K562 (cell line): ENCODE data around the gene RPAP2. TPM values are rescaled to one million over a fixed set of nuclear protein-coding genes. Genes with fewer than 3 reads are reported as not detected.
A peak's percentile ranks its signal among the peaks of the same experiment; 100 is the strongest.

ENCODE experiments used
- ATAC-seq: fragments of 200-7000 bp; cut with Tn5 transposase; 3 replicates; pipeline ENCODE4 v1.9.1; 2020; ENCODE audit warnings: moderate library complexity
- BruUV-seq: library from RNA; stranded (reverse); fragments of 400-500 nt; replicated peaks from 2 replicates; lab custom pipeline; 2021; lab: Mats Ljungman, UMichigan
- CTCF ChIA-PET: fragments of 300-600 bp; formaldehyde crosslinking; extraction: SDS; loops from one replicate; lab custom pipeline; 2021; ENCODE audit warnings: low intra/inter-chr PET ratio; lab: Yijun Ruan, JAX
- POLR2A ChIA-PET: fragments of 300-600, 350-650 bp; sonication (Branson Sonifier 250); formaldehyde crosslinking; extraction: SDS; loops from one replicate; lab custom pipeline; 2021; ENCODE audit warnings: antibody characterized with exemption, inconsistent platforms; lab: Yijun Ruan, JAX
- DNase-seq, 4 experiments: peaks; one replicate each; pipeline versions ENCODE4 v3.0.0 to v3.0.0-alpha.2; 2011 to 2018; ENCODE audit warnings: low spot score in 3 of 4, mixed read lengths in 3 of 4; ENCODE audit errors: extremely low read depth in 1 of 4
- FAIRE-seq: peaks from 2 replicates; lab custom pipeline; 2011; peaks lifted over from hg19 to GRCh38; lab: Jason Lieb, UNC
- H2AFZ ChIP-seq: 2 replicates; pipeline ENCODE4 v1.6.0; 2011; ENCODE audit warnings: low read depth, low read length, control low read depth, inconsistent platforms
- H3K27ac ChIP-seq: fragments of 200-600 bp; 3 replicates; pipeline ENCODE4 v1.8.0; 2011; ENCODE audit warnings: low read depth, mild to moderate bottlenecking, control low read depth, inconsistent platforms, low read length, moderate library complexity, mixed read lengths; ENCODE audit errors: extremely low read depth
- H3K27me3 ChIP-seq, 2 experiments: fragments of 300-600 bp in 1 of 2; 2 replicates in 1 of 2; 3 replicates in 1 of 2; pipeline versions ENCODE4 v1.6.0 to v1.8.0; 2011; ENCODE audit warnings: inconsistent platforms in 2 of 2, low read length in 2 of 2, mild to moderate bottlenecking in 1 of 2, mixed read lengths in 1 of 2, moderate library complexity in 1 of 2; ENCODE audit not compliant: control insufficient read depth in 2 of 2, insufficient read depth in 2 of 2
- H3K36me3 ChIP-seq: fragments of 300-600 bp; 3 replicates; pipeline ENCODE4 v1.8.0; 2011; ENCODE audit warnings: mild to moderate bottlenecking, low read length, inconsistent platforms; ENCODE audit not compliant: control insufficient read depth, insufficient read depth
- H3K4me1 ChIP-seq, 2 experiments: fragments of 200-600 bp in 1 of 2; replicated peaks in 1 of 2; 2 replicates in 1 of 2; 3 replicates in 1 of 2; pipeline versions ENCODE4 v1.5.1 to v1.8.0; 2011; ENCODE audit warnings: inconsistent platforms in 2 of 2, low read length in 2 of 2, mild to moderate bottlenecking in 1 of 2, mixed read lengths in 1 of 2, moderate library complexity in 1 of 2; ENCODE audit not compliant: control insufficient read depth in 2 of 2, insufficient read depth in 2 of 2
- H3K4me2 ChIP-seq: 2 replicates; pipeline ENCODE4 v1.6.1; 2011; ENCODE audit warnings: low read length, control low read depth, inconsistent platforms, mixed read lengths; ENCODE audit not compliant: insufficient read depth
- H3K4me3 ChIP-seq: fragments of 200-600 bp; sonication (generic), shearing (Covaris generic); 2 replicates; pipeline ENCODE4 v1.5.1; 2016; ENCODE audit warnings: control low read depth, inconsistent platforms
- H3K79me2 ChIP-seq: fragments of 200-600 bp; 3 replicates; pipeline ENCODE4 v1.8.0; 2011; ENCODE audit warnings: low read length, inconsistent platforms; ENCODE audit not compliant: control insufficient read depth, insufficient read depth
- H3K9ac ChIP-seq, 2 experiments: 2 replicates each; pipeline versions ENCODE4 v1.6.0 to v1.6.1; 2011; ENCODE audit warnings: low read depth in 2 of 2, low read length in 2 of 2, control low read depth in 1 of 2, inconsistent platforms in 1 of 2, mild to moderate bottlenecking in 1 of 2, mixed read lengths in 1 of 2; ENCODE audit not compliant: insufficient read depth in 1 of 2
- H3K9me1 ChIP-seq: one replicate; pipeline ENCODE4 v1.6.0; 2011; ENCODE audit warnings: inconsistent platforms, mild to moderate bottlenecking, low read length, moderate library complexity; ENCODE audit not compliant: control insufficient read depth, insufficient read depth
- H3K9me3 ChIP-seq: replicated peaks from 2 replicates; pipeline ENCODE4 v1.5.1; 2011; ENCODE audit warnings: low read depth, low read length, inconsistent platforms; ENCODE audit not compliant: control insufficient read depth, insufficient read depth
- H4K20me1 ChIP-seq: replicated peaks from 2 replicates; pipeline ENCODE4 v1.6.1; 2011; ENCODE audit warnings: low read length, inconsistent platforms, mixed read lengths; ENCODE audit not compliant: control insufficient read depth, insufficient read depth
- ASH1L ChIP-seq: fragments of 450-650 bp; IDR thresholded peaks from 2 replicates; pipeline ENCODE4 v1.6.1; 2018; ENCODE audit warnings: borderline replicate concordance, mild to moderate bottlenecking, low read depth; ENCODE audit not compliant: partially characterized antibody
- ATF1 ChIP-seq, 2 experiments: fragments of 450-650 bp in 1 of 2; IDR thresholded peaks; 2 replicates each; pipeline ENCODE4 v1.6.1; 2016; ENCODE audit warnings: missing compliant biosample characterization in 1 of 2, missing genetic modification characterization in 1 of 2
- BCOR ChIP-seq: fragments of 450-650 bp; IDR thresholded peaks from 2 replicates; pipeline ENCODE4 v1.6.1; 2016
- BDP1 ChIP-seq: IDR thresholded peaks from 3 replicates; pipeline ENCODE4 v1.6.1; 2011; ENCODE audit not compliant: insufficient read length, insufficient read depth
- C11orf30 ChIP-seq: fragments of 450-650 bp; IDR thresholded peaks from 2 replicates; pipeline ENCODE4 v1.6.1; 2016; ENCODE audit warnings: low read depth, mild to moderate bottlenecking
- EGR1 ChIP-seq: fragments of 450-650 bp; conservative IDR thresholded peaks from 2 replicates; pipeline ENCODE4 v1.6.1; 2017; ENCODE audit warnings: mild to moderate bottlenecking
- KLF13 ChIP-seq: fragments of 450-650 bp; IDR thresholded peaks from 2 replicates; pipeline ENCODE4 v1.6.1; 2016; ENCODE audit warnings: missing genetic modification characterization, low read depth, mild to moderate bottlenecking, missing compliant biosample characterization, moderate library complexity, borderline replicate concordance
- MNT ChIP-seq, 2 experiments: fragments of 450-650 bp; conservative IDR thresholded peaks; 2 replicates each; pipeline ENCODE4 v1.6.1; 2017; ENCODE audit warnings: mild to moderate bottlenecking in 2 of 2, moderate library complexity in 2 of 2
- NR2F6 ChIP-seq: fragments of 450-650 bp; formaldehyde crosslinking; IDR thresholded peaks from 2 replicates; pipeline ENCODE4 v1.4.0; 2020; ENCODE audit warnings: mild to moderate bottlenecking
- NRF1 ChIP-seq, 2 experiments: fragments of 450-650 bp; IDR thresholded peaks in 1 of 2; conservative IDR thresholded peaks in 1 of 2; 2 replicates each; pipeline ENCODE4 v1.6.1; 2014; ENCODE audit warnings: mild to moderate bottlenecking in 2 of 2
- RBM34 ChIP-seq: fragments of 200-400 bp; formaldehyde crosslinking; IDR thresholded peaks from 2 replicates; pipeline ENCODE4 v1.6.1; 2018; ENCODE audit warnings: low read length, borderline replicate concordance; ENCODE audit not compliant: insufficient read depth
- STAG1 ChIP-seq: sonication (generic); formaldehyde crosslinking; IDR thresholded peaks from 2 replicates; pipeline ENCODE4 v1.5.0; 2020; ENCODE audit warnings: missing genetic modification reagents, borderline replicate concordance
- ZBTB26 ChIP-seq: fragments of 450-650 bp; formaldehyde crosslinking; IDR thresholded peaks from 2 replicates; pipeline ENCODE4 v1.4.0; 2022; ENCODE audit warnings: missing genetic modification characterization
- ZBTB33 ChIP-seq: sonication (generic); formaldehyde crosslinking; IDR thresholded peaks from 2 replicates; pipeline ENCODE4 v1.8.1; 2023; ENCODE audit warnings: mild to moderate bottlenecking, missing genetic modification reagents
- ZFP1 ChIP-seq: fragments of 450-650 bp; formaldehyde crosslinking; IDR thresholded peaks from 2 replicates; pipeline ENCODE4 v1.4.0; 2020; ENCODE audit warnings: mild to moderate bottlenecking, mixed read lengths
- ZNF316 ChIP-seq: fragments of 450-650 bp; IDR thresholded peaks from 2 replicates; pipeline ENCODE4 v1.6.1; 2016
- WGBS: fragments of 100-300 bp; shearing (Covaris generic); methylation state at CpG from one replicate; pipeline ENCODE4 v1.1.6; 2016; ENCODE audit warnings: low coverage, mixed read lengths; ENCODE audit not compliant: insufficient coverage; ENCODE audit errors: missing lambda C conversion rate; 5-methylcytosine and 5-hydroxymethylcytosine counted together
- in situ Hi-C: fragments of 300-500 bp; cut with MboI; formaldehyde crosslinking; loops from 4 replicates; pipeline ENCODE4 v1.15.0; 2018; ENCODE audit warnings: inconsistent platforms, mixed read lengths
- intact Hi-C: fragments of 100-400 bp; cut with micrococcal nuclease; formaldehyde crosslinking; loops from 2 replicates; pipeline ENCODE4 v1.14.2; 2022
- polyA plus RNA-seq, 8 experiments: library from polyadenylated mRNA; depleted of rRNA in 4 of 8; stranded (reverse) in 5 of 8; unstranded in 3 of 8; fragments of >200 nt; fragmentation: Nextera tagmentation in 2 of 8; fragmentation: Illumina TruSeq in 1 of 8; extraction: Ambion mirVana in 2 of 8; extraction: Trizol in 1 of 8; gene quantifications; 2 replicates each; pipeline versions ENCODE4 v1.2.1 to v1.2.3, GENCODE V29; 2011 to 2014; ENCODE audit warnings: inconsistent platforms in 1 of 8, missing spikeins in 1 of 8
- total RNA-seq, 7 experiments: library from RNA; depleted of rRNA in 6 of 7; stranded (reverse); fragments of >200 nt in 6 of 7; fragmentation: Illumina TruSeq in 2 of 7; extraction: Trizol in 2 of 7; gene quantifications; 2 replicates each; pipeline versions ENCODE4 v1.2.1 to v1.2.3, GENCODE V29; 2011 to 2021; ENCODE audit warnings: low replicate concordance in 1 of 7

RPAP2 gene
- total and polyA plus RNA-seq, 9 of the 15 experiments (the other 6 are each of a cell fraction or from before 2014, with no cell fraction given) = 6.2 to 41.7 (median 28.7) TPM

GRCh38 chr1:92441697-92442342, 143.0 kb downstream of the RPAP2 start:
- no peaks in the 10 kb centered on the region for H3K27me3 ChIP-seq
- in situ Hi-C loops (no loop called here), intact Hi-C loops (loop anchor here (10.0 kb wide), 1 partner anchor 127 kb away; no protein-coding TSS in a partner anchor)
- no TSS peak for BruUV-seq
- DNase-seq (peak; percentile 19 to 29 (median 25)), FAIRE-seq (no peak), ATAC-seq (peak; percentile 67; the same call in 2 of the 3 replicates)
- H3K4me3 ChIP-seq = no peak overlapping the region
- no peaks in the 10 kb centered on the region for H3K79me2 ChIP-seq
- H3K4me1 ChIP-seq = peaks cover 5 to 8% of the 10 kb centered on the region in 2 experiments
- ChIA-PET POLR2A (interaction anchor here (0.6 to 0.7 kb wide), 2 partner anchors 17 to 36 kb away, joined by 3 to 4 read pairs; no protein-coding TSS in a partner anchor), CTCF (no interaction called here)
- H4K20me1 ChIP-seq = no peaks in the 10 kb centered on the region
- H2AFZ ChIP-seq = 0 out of 2 replicates have a peak overlapping the region, but pooled peaks have one; percentile 68
- WGBS = 63% methylated on average over 23 of the region's 32 CpGs
- H3K36me3 ChIP-seq = no peaks in the 10 kb centered on the region
- H3K27ac ChIP-seq = no peak overlapping the region
- H3K9me1 ChIP-seq = no peaks in the 10 kb centered on the region
- H3K4me2 ChIP-seq = no peak overlapping the region
- no peaks in the 10 kb centered on the region for H3K9me3 ChIP-seq
- H3K9ac ChIP-seq = no peak overlapping the region
- no peak for TF ChIP-seq MNT (conservative IDR thresholded peaks at IDR 0.05)
- TF ChIP-seq RBM34 = no peak
- TF ChIP-seq C11orf30 = peak; percentile 33; the same call in 1 of the 2 replicates
- no peak for TF ChIP-seq ZBTB26 (CRISPR knock-in tag)
- TF ChIP-seq ZFP1 (CRISPR knock-in tag) = no peak
- TF ChIP-seq NRF1 (conservative IDR thresholded peaks at IDR 0.05 in 1 of 2, IDR thresholded peaks at IDR 0.05 in 1 of 2) = peak; percentile 37 to 43; a peak in 3 of 4 replicates
- no peak for TF ChIP-seq BCOR
- no peak for TF ChIP-seq ATF1 (CRISPR knock-in tag; IDR thresholded peaks at IDR 0.05)
- TF ChIP-seq ATF1 (tag; IDR thresholded peaks at IDR 0.05) = no peak
- peak; percentile 87 for TF ChIP-seq ZBTB33 (CRISPR knock-in tag)
- TF ChIP-seq NR2F6 (CRISPR knock-in tag) = no peak
- no peak for TF ChIP-seq STAG1 (CRISPR knock-in tag)
- TF ChIP-seq KLF13 = no peak
- TF ChIP-seq ZNF316 = peak; percentile 30; the same call in 1 of the 2 replicates
- no peak for TF ChIP-seq ASH1L
- peak; percentile 66 for TF ChIP-seq EGR1
- TF ChIP-seq BDP1 = no peak
